IPS-NIHi7 (cell line): ENCODE data around the gene UFL1.
"Not testable (repeated sequence)": the region's sequence is repeated elsewhere in the genome, so short reads cannot be mapped to it uniquely, and the experiment has no call there.

Experiments used
- DNase-seq: peaks from one replicate; pipeline ENCODE4 v3.0.0; 2012; ENCODE audit warnings: mixed read lengths; ENCODE audit errors: extremely low spot score

Gene UFL1

GRCh38 chr6:96521644-96522464, at the start of gene UFL1:
Gene UFL1 (plus strand): TSS chr6:96521806. CDS start chr6:96521874, 68 bp downstream.
- peak; percentile 84 for DNase-seq

- DNase-seq: not testable (repeated sequence)
These were observed 49.3 kb upstream of the UFL1 start for GRCh38 chr6:96472291-96472690.

GRCh38 chr6:96478695-96479094, 42.9 kb upstream of the UFL1 start:
- DNase-seq: no peak

GRCh38 chr6:96491926-96492325, 29.7 kb upstream of the UFL1 start:
- no peak for DNase-seq

GRCh38 chr6:96499781-96500180, 21.8 kb upstream of the UFL1 start:
- no peak for DNase-seq

- no peak for DNase-seq
These were observed 18.7 kb upstream of the UFL1 start for GRCh38 chr6:96502915-96503314.

- no peak for DNase-seq
These were observed 16.2 kb upstream of the UFL1 start for GRCh38 chr6:96505363-96505762.

- DNase-seq: no peak
These were observed 12.3 kb upstream of the UFL1 start for GRCh38 chr6:96509281-96509680.

- peak; percentile 10 for DNase-seq
These were observed 1.2 kb upstream of the UFL1 start for GRCh38 chr6:96520171-96521115.

- no peak for DNase-seq
These were observed 331 bp upstream of the UFL1 start for GRCh38 chr6:96521306-96521643.

GRCh38 chr6:96522465-96523009, 931 bp downstream of the UFL1 start:
- no peak for DNase-seq

- DNase-seq: no peak
These were observed 6.6 kb downstream of the UFL1 start for GRCh38 chr6:96528193-96528592.

- DNase-seq: no peak
These were observed 10.8 kb downstream of the UFL1 start for GRCh38 chr6:96532399-96532798.

GRCh38 chr6:96537726-96538125, 16.1 kb downstream of the UFL1 start:
- no peak for DNase-seq

GRCh38 chr6:96542702-96543101, 21.1 kb downstream of the UFL1 start:
- no peak for DNase-seq

- no peak for DNase-seq
These were observed 24.3 kb downstream of the UFL1 start for GRCh38 chr6:96545882-96546281.

- DNase-seq: no peak
These were observed 26.0 kb downstream of the UFL1 start for GRCh38 chr6:96547654-96548053.

- no peak for DNase-seq
These were observed 33.0 kb downstream of the UFL1 start for GRCh38 chr6:96554558-96554957.

GRCh38 chr6:96559740-96560139, 38.1 kb downstream of the UFL1 start:
- not testable (repeated sequence) for DNase-seq

GRCh38 chr6:96562886-96563285, 41.3 kb downstream of the UFL1 start, which contains the start of gene FHL5:
Gene FHL5 (plus strand): TSS chr6:96563128. CDS start chr6:96603614, 40,486 bp downstream.
- no peak for DNase-seq

- DNase-seq: no peak
These were observed 42.2 kb downstream of the UFL1 start for GRCh38 chr6:96563853-96564252.

- DNase-seq: no peak
These were observed 48.4 kb downstream of the UFL1 start for GRCh38 chr6:96570053-96570452.
